Duodenal mucosa (tissue), 2 donors: ENCODE data around the gene MAMSTR.
"Not testable (repeated sequence)": the region's sequence is repeated elsewhere in the genome, so short reads cannot be mapped to it uniquely, and the experiment has no call there.

Experiments used
- H3K27ac ChIP-seq: one replicate; pipeline ENCODE4 v1.7.0; 2013; ENCODE audit warnings: low read depth, low read length
- H3K27me3 ChIP-seq, 2 donors: one replicate each; pipeline ENCODE4 v1.7.0; 2013; ENCODE audit warnings: low read length in 2 of 2, control low read depth in 1 of 2; ENCODE audit not compliant: insufficient read depth in 2 of 2, control insufficient read depth in 1 of 2
- H3K36me3 ChIP-seq, 2 donors: one replicate each; pipeline ENCODE4 v1.7.0; 2013; ENCODE audit warnings: low read length in 2 of 2, control low read depth in 1 of 2; ENCODE audit not compliant: insufficient read depth in 2 of 2, control insufficient read depth in 1 of 2
- H3K4me1 ChIP-seq, 2 donors: one replicate each; pipeline ENCODE4 v1.7.0; 2013; ENCODE audit warnings: low read length in 2 of 2, control low read depth in 1 of 2; ENCODE audit not compliant: insufficient read depth in 2 of 2, control insufficient read depth in 1 of 2
- H3K4me3 ChIP-seq, 2 donors: one replicate each; pipeline ENCODE4 v1.7.0; 2013; ENCODE audit warnings: low read length in 2 of 2, low read depth in 1 of 2
- H3K9ac ChIP-seq, 2 donors: one replicate each; pipeline ENCODE4 v1.7.0; 2013; ENCODE audit warnings: low read length in 2 of 2, low read depth in 1 of 2
- H3K9me3 ChIP-seq, 2 donors: one replicate each; pipeline ENCODE4 v1.7.0; 2013; ENCODE audit warnings: low read length in 2 of 2, control low read depth in 1 of 2; ENCODE audit not compliant: control insufficient read depth in 1 of 2

The MAMSTR gene

DNA sequence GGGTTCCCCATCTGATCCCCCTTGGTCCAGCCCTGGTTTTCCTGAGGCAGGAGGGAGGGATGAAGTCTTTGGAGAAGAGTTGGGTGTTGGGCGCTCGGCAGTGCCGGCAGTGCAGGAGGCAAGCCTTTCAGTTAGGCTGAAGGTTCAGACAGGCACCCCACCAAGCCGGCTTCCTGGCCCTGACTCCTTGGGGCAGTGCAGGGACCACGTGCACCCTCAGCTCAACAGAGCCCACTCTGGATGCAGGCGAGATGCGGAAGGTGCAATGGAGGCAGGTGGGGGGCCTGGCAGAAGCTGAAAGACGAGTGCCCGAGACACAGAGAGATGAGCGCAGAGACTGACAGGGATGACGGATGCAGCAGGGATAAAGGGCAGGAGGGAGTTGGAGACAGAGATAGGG lies 11.1 kb downstream of the MAMSTR start:
- no peak overlapping the region for H3K4me3 ChIP-seq
- H3K4me1 ChIP-seq: peaks cover 7 to 9% of the 10 kb centered on the region in 2 donors

DNA sequence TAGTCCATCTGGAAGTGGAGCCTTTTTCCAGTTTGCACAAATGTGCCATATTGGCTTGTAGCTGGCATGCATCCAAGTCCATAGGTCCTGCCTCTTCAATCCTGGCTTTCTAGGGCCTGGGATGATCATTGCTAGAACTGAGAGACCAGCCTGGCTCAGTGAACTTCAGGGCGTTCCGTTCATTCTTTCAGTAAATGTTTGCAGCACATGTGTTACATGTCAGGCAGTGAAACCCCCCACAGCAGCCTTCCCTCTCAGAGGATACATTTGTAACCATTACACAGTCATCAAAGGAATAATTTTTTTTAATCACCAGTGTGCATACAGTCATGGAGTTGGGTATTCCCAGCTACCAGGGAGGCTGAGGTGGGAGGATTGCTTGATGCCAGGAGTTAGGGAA lies 14.1 kb downstream of the MAMSTR start:
- H3K9me3 ChIP-seq: no peaks in the 10 kb centered on the region
- no peaks in the 10 kb centered on the region for H3K27me3 ChIP-seq
- no peak overlapping the region for H3K4me3 ChIP-seq
- no peak overlapping the region for H3K27ac ChIP-seq
- H3K9ac ChIP-seq: no peak overlapping the region
- H3K36me3 ChIP-seq: peaks cover 11 to 41% of the 10 kb centered on the region in 2 donors
- no peaks in the 10 kb centered on the region for H3K4me1 ChIP-seq

More for the DNA sequence above, 11.1 kb downstream of the MAMSTR start:
- Histone ChIP-seq H3K27ac (no peak overlapping the region), H3K9me3 (peaks cover 0 to 3% of the 10 kb centered on the region in 2 donors), H3K27me3 (no peaks in the 10 kb centered on the region), H3K9ac (no peak overlapping the region), H3K36me3 (peaks cover 4 to 16% of the 10 kb centered on the region in 2 donors)

GRCh38 chr19:48703316-48703715 lies 16.2 kb downstream of the MAMSTR start:
- Histone ChIP-seq H3K9ac (no peak overlapping the region), H3K4me1 (peaks cover 0 to 4% of the 10 kb centered on the region in 2 donors), H3K27me3 (no peaks in the 10 kb centered on the region), H3K4me3 (no peak overlapping the region), H3K27ac (no peak overlapping the region), H3K36me3 (peaks cover 11 to 42% of the 10 kb centered on the region in 2 donors), H3K9me3 (no peaks in the 10 kb centered on the region)

DNA sequence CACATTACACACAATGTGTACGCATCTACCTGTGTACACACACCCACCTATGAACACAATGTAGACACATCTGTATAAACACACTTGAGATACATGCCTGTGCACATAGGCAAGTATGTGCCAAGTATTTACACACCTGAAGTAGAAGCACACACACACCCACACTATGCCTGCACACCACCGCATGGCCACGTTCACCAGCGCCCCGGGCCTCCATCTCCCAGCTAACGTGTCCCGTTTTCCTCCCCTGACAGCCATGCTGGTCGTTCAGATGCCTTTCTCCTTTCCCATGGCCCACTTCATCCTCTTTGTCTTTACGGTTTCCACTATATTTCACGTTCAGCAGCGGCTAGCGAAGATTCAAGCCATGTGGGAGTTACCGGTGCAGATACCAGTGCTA lies 16.8 kb downstream of the MAMSTR start:
- Histone ChIP-seq H3K36me3 (peaks cover 11 to 42% of the 10 kb centered on the region in 2 donors), H3K9ac (no peak overlapping the region), H3K9me3 (no peaks in the 10 kb centered on the region), H3K27ac (no peak overlapping the region), H3K4me3 (no peak overlapping the region), H3K27me3 (no peaks in the 10 kb centered on the region), H3K4me1 (peaks cover 0 to 8% of the 10 kb centered on the region in 2 donors)

DNA sequence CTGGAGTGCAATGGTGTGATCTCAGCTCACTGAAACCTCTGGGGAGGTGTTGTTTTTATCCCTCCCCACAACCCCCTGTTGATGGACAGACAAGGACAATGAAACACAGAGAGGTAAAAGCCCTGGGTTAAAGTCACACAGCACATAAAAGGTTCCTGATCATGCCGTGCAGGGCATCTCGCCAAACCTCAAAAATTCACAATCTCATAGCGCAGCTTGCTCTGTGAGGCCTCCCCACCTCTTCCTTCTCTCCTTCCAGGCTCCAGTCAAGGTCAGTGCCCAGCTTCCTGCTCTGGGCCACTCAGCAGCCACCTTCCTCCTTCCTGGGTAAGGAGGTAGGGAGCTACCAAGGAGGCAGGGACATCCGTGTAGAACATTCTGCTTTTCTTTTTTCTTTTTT lies 21.5 kb downstream of the MAMSTR start:
- no peaks in the 10 kb centered on the region for H3K27me3 ChIP-seq
- peaks cover 0 to 8% of the 10 kb centered on the region in 2 donors for H3K4me1 ChIP-seq
- no peak overlapping the region for H3K27ac ChIP-seq

DNA sequence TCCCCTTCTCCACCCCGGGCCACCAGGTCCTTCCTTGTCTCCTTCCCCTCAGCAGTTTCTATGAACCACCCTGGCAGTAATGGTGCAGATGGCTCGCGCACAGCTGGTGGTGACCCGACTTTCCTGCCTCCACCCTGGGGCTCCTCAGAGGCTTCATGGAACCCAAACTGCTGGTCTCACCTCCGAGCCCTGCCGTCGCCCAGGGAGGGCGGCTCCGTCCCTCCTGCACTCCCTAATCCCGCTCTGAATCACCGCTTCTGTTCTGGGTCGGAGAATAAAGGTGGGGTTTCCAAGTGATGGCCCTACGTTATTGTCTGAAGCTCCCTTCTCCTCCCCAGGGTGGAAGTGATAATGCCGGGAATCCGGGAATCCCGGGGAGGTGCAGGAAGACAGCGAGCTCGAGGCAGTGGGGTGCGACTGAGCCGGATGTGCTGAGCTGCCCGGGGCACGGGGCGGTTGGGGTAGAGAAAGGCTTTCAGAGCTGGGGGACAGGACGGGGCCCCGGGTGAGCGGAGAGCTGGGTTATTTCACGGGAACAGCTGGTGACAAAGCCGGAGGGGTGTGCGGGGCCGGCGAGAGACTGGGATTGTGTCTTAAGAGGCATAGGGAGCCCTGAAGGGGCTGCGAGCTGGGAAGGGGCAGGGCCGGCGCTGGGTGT lies 23.0 kb downstream of the MAMSTR start:
- Histone ChIP-seq H3K27ac (peak overlapping the region; percentile 88), H3K9ac (peak overlapping the region; percentile 88 to 99), H3K4me3 (peak overlapping the region; percentile 71 to 96), H3K36me3 (peaks cover 0 to 9% of the 10 kb centered on the region in 2 donors), H3K9me3 (no peaks in the 10 kb centered on the region), H3K27me3 (no peaks in the 10 kb centered on the region), H3K4me1 (peaks cover 0 to 8% of the 10 kb centered on the region in 2 donors)

More for the DNA sequence above, 21.5 kb downstream of the MAMSTR start:
- peak overlapping the region; percentile 36 to 96 for H3K4me3 ChIP-seq
- H3K36me3 ChIP-seq: peaks cover 6 to 23% of the 10 kb centered on the region in 2 donors
- peak overlapping the region; percentile 54 to 99 for H3K9ac ChIP-seq
- no peaks in the 10 kb centered on the region for H3K9me3 ChIP-seq

- Histone ChIP-seq H3K27me3 (no peaks in the 10 kb centered on the region), H3K9ac (peak within 1 kb of the TSS; percentile 88 to 99), H3K36me3 (peaks cover 0 to 5% of the 10 kb centered on the region in 2 donors), H3K27ac (peak within 1 kb of the TSS; percentile 88), H3K4me3 (peak within 1 kb of the TSS; percentile 71 to 96), H3K9me3 (no peaks in the 10 kb centered on the region), H3K4me1 (peaks cover 0 to 8% of the 10 kb centered on the region in 2 donors)
These were observed 23.7 kb downstream of the MAMSTR start, which contains the start of gene FUT2 for GRCh38 chr19:48695743-48696352. Gene FUT2 (plus strand): TSS chr19:48695971. CDS start chr19:48702957, 6,986 bp downstream.

- not testable (repeated sequence) for H3K9me3 ChIP-seq, H3K4me3 ChIP-seq
These were observed 25.9 kb downstream of the MAMSTR start for GRCh38 chr19:48693629-48694028.

GRCh38 chr19:48689449-48689848 lies 30.1 kb downstream of the MAMSTR start:
- Histone ChIP-seq H3K27ac (no peak overlapping the region), H3K4me3 (no peak overlapping the region), H3K9me3 (no peaks in the 10 kb centered on the region)

More at GRCh38 chr19:48693629-48694028, 25.9 kb downstream of the MAMSTR start:
- not testable (repeated sequence) for H3K4me1 ChIP-seq, H3K27ac ChIP-seq, H3K9ac ChIP-seq, H3K27me3 ChIP-seq, H3K36me3 ChIP-seq

GRCh38 chr19:48687776-48688175 lies 31.7 kb downstream of the MAMSTR start:
- no peak overlapping the region for H3K27ac ChIP-seq
- peaks cover 9 to 22% of the 10 kb centered on the region in 2 donors for H3K4me1 ChIP-seq

More at GRCh38 chr19:48689449-48689848, 30.1 kb downstream of the MAMSTR start:
- Histone ChIP-seq H3K36me3 (no peaks in the 10 kb centered on the region), H3K9ac (no peak overlapping the region), H3K27me3 (no peaks in the 10 kb centered on the region), H3K4me1 (peaks cover 5 to 20% of the 10 kb centered on the region in 2 donors)

More at GRCh38 chr19:48687776-48688175, 31.7 kb downstream of the MAMSTR start:
- no peak overlapping the region for H3K9ac ChIP-seq
- no peaks in the 10 kb centered on the region for H3K9me3 ChIP-seq
- H3K27me3 ChIP-seq: no peaks in the 10 kb centered on the region
- no peaks in the 10 kb centered on the region for H3K36me3 ChIP-seq
- no peak overlapping the region for H3K4me3 ChIP-seq
